ENCODE data around the gene NAALADL2. TPM values are rescaled to one million over a fixed set of nuclear protein-coding genes. Genes with fewer than 3 reads are reported as not detected.

The NAALADL2 gene
- total and polyA plus RNA-seq, 2 of the 4 experiments (the other 2 are of a cell fraction): 3.8 to 19.2 TPM

DNA sequence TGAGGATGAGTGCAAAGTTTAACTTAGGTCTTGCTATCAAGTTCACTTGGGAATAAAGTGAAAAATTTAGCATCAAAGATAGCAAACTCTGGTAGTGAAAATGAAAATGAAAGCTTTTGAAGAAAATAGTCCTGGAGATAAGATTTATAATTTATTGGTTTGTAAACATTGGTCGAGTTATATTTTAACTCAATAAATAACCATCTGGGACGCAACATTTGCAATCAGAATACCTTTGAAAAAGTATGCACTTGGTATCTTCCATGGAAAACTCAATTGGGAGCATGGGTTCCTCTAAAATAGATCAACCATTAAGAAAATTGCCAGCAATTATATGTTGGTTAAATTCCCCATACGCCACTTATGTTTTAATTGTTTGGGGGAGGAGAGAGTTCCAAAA, 209.5 kb downstream of the NAALADL2 start:
- Histone ChIP-seq H3K27me3 (ENCODE audit: control insufficient read depth, insufficient read depth, low read length) (no peaks in the 10 kb centered on the region), H3K36me3 (ENCODE audit: control insufficient read depth, insufficient read depth, low read length) (no peaks in the 10 kb centered on the region), H3K18ac (ENCODE audit: low read depth, low read length) (no peak overlapping the region), H2AFZ (replicated peaks; ENCODE audit: low read length, poor library complexity) (no peak overlapping the region), H3K9me1 (ENCODE audit: insufficient read depth, low read length) (0 out of 2 replicates have a peak, but pooled peaks cover 3% of the 10 kb centered on the region), H3K4me2 (ENCODE audit: low read depth, low read length) (no peak overlapping the region), H4K20me1 (ENCODE audit: insufficient read depth, low read length) (no peaks in the 10 kb centered on the region), H3K14ac (replicated peaks; ENCODE audit: low read depth, low read length) (no peak overlapping the region), H3K56ac (ENCODE audit: extremely low read depth, insufficient read depth, low read length) (no peak overlapping the region), H2BK15ac (ENCODE audit: low read depth, low read length) (no peak overlapping the region), H3K4ac (ENCODE audit: low read depth, low read length) (no peak overlapping the region), H3K27ac (ENCODE audit: insufficient read depth, low read length) (no peak overlapping the region), H3K4me3 (ENCODE audit: insufficient read depth, low read depth, low read length) (no peak overlapping the region), H4K91ac (ENCODE audit: insufficient read depth, low read depth, low read length) (no peak overlapping the region), H3K4me1 (ENCODE audit: control insufficient read depth, insufficient read depth, low read length) (peaks cover 2% of the 10 kb centered on the region), H2AK5ac (ENCODE audit: low read depth, low read length) (no peak overlapping the region), H4K5ac (ENCODE audit: low read depth, low read length) (no peak overlapping the region), H2BK5ac (ENCODE audit: low read depth, low read length, poor library complexity, severe bottlenecking) (no peak overlapping the region), H3K23ac (ENCODE audit: low read depth, low read length) (no peak overlapping the region), H3K9ac (ENCODE audit: low read depth, low read length) (no peak overlapping the region), H2BK120ac (ENCODE audit: low read depth, low read length) (no peak overlapping the region), H3K9me3 (ENCODE audit: control insufficient read depth, insufficient read depth, low read length) (no peaks in the 10 kb centered on the region), H2AK9ac (replicated peaks; ENCODE audit: low read depth, low read length, poor library complexity) (no peak overlapping the region), H4K8ac (ENCODE audit: low read depth in 2 of 2, low read length in 2 of 2) (no peak overlapping the region), H3K79me1 (ENCODE audit: low read depth in 1 of 2, low read length in 2 of 2) (no peaks in the 10 kb centered on the region), H2BK20ac (ENCODE audit: low read depth, low read length) (no peak overlapping the region)
- dilution Hi-C loops (cut with HindIII; ENCODE audit: low sequenced_read_pairs, unreplicated experiment): no loop called here
- POLR2A ChIA-PET (ENCODE audit: unreplicated experiment): no interaction called here
- intact Hi-C loops (cut with micrococcal nuclease): no loop called here
- DNase-seq (no peak), ATAC-seq (ENCODE audit: low read depth) (no peak)
- TF ChIP-seq, protein P1, sequence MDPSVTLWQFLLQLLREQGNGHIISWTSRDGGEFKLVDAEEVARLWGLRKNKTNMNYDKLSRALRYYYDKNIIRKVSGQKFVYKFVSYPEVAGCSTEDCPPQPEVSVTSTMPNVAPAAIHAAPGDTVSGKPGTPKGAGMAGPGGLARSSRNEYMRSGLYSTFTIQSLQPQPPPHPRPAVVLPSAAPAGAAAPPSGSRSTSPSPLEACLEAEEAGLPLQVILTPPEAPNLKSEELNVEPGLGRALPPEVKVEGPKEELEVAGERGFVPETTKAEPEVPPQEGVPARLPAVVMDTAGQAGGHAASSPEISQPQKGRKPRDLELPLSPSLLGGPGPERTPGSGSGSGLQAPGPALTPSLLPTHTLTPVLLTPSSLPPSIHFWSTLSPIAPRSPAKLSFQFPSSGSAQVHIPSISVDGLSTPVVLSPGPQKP (IDR thresholded peaks at IDR 0.05; ENCODE audit: borderline replicate concordance, low read depth, low read length): no peak
- TF ChIP-seq MAFK (IDR thresholded peaks at IDR 0.05; ENCODE audit: low read depth, low read length) (no peak), MXI1 (IDR thresholded peaks at IDR 0.05; ENCODE audit: borderline replicate concordance, low read depth, low read length) (no peak), RCOR1 (IDR thresholded peaks at IDR 0.05; ENCODE audit: insufficient replicate concordance, low read length) (no peak), FOS (IDR thresholded peaks at IDR 0.05; ENCODE audit: low read depth, low read length) (no peak), RFX5 (IDR thresholded peaks at IDR 0.05; ENCODE audit: low read depth, low read length) (no peak), RAD21 (IDR thresholded peaks at IDR 0.05; ENCODE audit: low read length) (no peak), NFE2L2 (IDR thresholded peaks at IDR 0.05; ENCODE audit: low read depth, low read length) (no peak), CHD1 (IDR thresholded peaks at IDR 0.05; ENCODE audit: low read depth, low read length) (no peak), MAZ (IDR thresholded peaks at IDR 0.05; ENCODE audit: borderline replicate concordance, low read depth, low read length) (no peak), POLR2A (IDR thresholded peaks at IDR 0.05; ENCODE audit: low read depth, low read length) (no peak)
- TF ChIP-seq, protein P2, sequence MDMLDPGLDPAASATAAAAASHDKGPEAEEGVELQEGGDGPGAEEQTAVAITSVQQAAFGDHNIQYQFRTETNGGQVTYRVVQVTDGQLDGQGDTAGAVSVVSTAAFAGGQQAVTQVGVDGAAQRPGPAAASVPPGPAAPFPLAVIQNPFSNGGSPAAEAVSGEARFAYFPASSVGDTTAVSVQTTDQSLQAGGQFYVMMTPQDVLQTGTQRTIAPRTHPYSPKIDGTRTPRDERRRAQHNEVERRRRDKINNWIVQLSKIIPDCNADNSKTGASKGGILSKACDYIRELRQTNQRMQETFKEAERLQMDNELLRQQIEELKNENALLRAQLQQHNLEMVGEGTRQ (IDR thresholded peaks at IDR 0.05; ENCODE audit: low read depth, low read length): no peak
- TF ChIP-seq, protein P3, sequence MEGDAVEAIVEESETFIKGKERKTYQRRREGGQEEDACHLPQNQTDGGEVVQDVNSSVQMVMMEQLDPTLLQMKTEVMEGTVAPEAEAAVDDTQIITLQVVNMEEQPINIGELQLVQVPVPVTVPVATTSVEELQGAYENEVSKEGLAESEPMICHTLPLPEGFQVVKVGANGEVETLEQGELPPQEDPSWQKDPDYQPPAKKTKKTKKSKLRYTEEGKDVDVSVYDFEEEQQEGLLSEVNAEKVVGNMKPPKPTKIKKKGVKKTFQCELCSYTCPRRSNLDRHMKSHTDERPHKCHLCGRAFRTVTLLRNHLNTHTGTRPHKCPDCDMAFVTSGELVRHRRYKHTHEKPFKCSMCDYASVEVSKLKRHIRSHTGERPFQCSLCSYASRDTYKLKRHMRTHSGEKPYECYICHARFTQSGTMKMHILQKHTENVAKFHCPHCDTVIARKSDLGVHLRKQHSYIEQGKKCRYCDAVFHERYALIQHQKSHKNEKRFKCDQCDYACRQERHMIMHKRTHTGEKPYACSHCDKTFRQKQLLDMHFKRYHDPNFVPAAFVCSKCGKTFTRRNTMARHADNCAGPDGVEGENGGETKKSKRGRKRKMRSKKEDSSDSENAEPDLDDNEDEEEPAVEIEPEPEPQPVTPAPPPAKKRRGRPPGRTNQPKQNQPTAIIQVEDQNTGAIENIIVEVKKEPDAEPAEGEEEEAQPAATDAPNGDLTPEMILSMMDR (conservative IDR thresholded peaks at IDR 0.05; ENCODE audit: low read depth, low read length): no peak
- CTCF ChIA-PET: no interaction called here
- in situ Hi-C loops (cut with MboI; ENCODE audit: low sequenced_read_pairs): no loop called here
- WGBS, 2 experiments (ENCODE audit: extremely low coverage in 2 of 2, insufficient read length in 1 of 2): no CpG with 5 or more reads among the region's 3 CpGs
- no TSS peak for BruUV-seq (replicated peaks)

Data from IMR-90 (cell line).